Testis (tissue), 2 donors: ENCODE measurements around the gene RSBN1L.

Experiments
- CTCF ChIP-seq, 3 experiments: fragments of 450-650 bp in 2 of 3; fragments of 200-600 bp in 1 of 3; sonication (generic) in 1 of 3; IDR thresholded peaks; one replicate each; pipeline ENCODE4 v1.5.1; 2016 to 2019; ENCODE audit warnings: antibody characterized with exemption in 3 of 3, mild to moderate bottlenecking in 2 of 3, moderate library complexity in 1 of 3
- POLR2A ChIP-seq: fragments of 450-650 bp; IDR thresholded peaks from one replicate; pipeline ENCODE4 v1.6.1; 2017; ENCODE audit warnings: antibody characterized with exemption, mild to moderate bottlenecking, moderate library complexity

- TF ChIP-seq CTCF (IDR thresholded peaks at IDR 0.05) (no peak), POLR2A (no peak)
Observed at GRCh38 chr7:77699056-77699455, 2.8 kb downstream of the RSBN1L start.
